ENCODE results near the gene NBAS.
"Not testable (repeated sequence)": the region's sequence is repeated elsewhere in the genome, so short reads cannot be mapped to it uniquely, and the experiment has no call there.

NBAS gene

DNA sequence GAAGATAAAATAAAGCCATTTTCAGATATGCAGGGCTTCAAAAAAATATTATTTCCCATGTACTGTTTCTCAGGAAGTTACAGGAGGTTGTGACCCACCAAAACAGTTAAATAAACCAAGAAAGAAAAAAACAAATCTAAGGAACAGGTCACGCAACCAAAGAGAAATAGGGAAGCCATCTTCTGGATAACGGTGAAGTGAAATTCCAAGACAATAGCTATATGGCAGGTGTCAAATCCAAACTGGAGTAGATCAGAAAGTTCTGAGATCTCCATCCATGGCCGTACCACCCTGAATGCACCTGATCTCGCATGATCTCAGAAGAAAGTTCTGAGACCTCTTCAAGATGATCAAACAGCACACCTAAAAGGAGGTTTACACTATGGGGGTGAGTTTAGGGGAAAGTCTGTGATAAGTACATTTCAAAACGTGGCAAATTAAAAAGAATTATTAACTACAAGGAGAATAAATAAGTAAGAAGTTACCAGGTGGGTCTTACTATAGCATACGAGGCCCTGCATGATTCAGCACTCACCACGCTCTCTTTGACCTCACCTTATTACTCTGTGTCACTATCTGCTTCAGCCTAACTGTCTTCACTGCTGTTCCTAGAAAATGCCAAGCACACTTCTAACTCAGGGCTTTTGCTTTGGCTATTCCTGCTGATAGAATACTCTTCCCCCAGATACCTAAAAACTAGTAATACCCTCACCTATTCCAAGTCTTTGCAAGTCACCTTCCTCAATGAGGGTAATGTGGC lies 29.9 kb downstream of the NBAS start:
- TF ChIP-seq, protein P1, sequence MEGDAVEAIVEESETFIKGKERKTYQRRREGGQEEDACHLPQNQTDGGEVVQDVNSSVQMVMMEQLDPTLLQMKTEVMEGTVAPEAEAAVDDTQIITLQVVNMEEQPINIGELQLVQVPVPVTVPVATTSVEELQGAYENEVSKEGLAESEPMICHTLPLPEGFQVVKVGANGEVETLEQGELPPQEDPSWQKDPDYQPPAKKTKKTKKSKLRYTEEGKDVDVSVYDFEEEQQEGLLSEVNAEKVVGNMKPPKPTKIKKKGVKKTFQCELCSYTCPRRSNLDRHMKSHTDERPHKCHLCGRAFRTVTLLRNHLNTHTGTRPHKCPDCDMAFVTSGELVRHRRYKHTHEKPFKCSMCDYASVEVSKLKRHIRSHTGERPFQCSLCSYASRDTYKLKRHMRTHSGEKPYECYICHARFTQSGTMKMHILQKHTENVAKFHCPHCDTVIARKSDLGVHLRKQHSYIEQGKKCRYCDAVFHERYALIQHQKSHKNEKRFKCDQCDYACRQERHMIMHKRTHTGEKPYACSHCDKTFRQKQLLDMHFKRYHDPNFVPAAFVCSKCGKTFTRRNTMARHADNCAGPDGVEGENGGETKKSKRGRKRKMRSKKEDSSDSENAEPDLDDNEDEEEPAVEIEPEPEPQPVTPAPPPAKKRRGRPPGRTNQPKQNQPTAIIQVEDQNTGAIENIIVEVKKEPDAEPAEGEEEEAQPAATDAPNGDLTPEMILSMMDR (IDR thresholded peaks at IDR 0.05; ENCODE audit: control insufficient read depth, extremely low read depth, insufficient read depth), result no peak
- DNase-seq (ENCODE audit: low read depth), result no peak
- H3K4me3 ChIP-seq (ENCODE audit: low read depth, low read length), result no peak overlapping the region

DNA sequence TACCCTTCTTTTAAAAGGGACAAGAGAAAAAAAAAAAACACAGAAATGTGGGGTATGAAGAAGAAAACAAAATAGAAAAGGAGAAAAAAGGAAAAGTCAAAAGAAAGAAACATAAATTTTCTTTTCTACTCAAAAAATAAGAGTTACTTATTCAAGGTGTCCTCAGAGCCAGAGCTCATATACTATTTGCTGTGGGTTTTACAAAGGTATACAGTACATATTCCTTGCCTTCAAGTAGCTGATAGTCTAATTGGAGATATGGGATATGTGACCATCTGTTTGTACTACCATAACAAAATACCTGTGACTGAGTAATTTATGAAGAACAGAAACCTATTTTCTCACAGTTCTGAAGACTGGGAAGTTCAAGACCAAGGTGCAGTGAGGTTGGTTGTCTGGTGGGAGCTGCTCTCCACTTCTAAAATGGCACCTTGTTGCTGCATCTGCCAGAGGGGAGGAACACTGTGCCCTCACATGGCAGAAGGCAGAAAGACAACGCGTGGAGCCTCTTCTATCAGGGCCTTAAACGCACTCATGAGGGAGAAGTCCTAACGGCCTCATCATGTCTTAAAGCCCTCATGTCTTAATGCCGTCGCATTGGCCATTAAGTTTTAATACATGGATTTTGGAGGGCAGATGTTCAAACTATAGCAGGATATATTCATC lies 33.9 kb downstream of the NBAS start:
- TF ChIP-seq, protein P1 (IDR thresholded peaks at IDR 0.05; ENCODE audit: control insufficient read depth, extremely low read depth, insufficient read depth), result no peak
- H3K4me3 ChIP-seq (ENCODE audit: low read depth, low read length), result no peak overlapping the region
- no peak for DNase-seq (ENCODE audit: low read depth)

DNA sequence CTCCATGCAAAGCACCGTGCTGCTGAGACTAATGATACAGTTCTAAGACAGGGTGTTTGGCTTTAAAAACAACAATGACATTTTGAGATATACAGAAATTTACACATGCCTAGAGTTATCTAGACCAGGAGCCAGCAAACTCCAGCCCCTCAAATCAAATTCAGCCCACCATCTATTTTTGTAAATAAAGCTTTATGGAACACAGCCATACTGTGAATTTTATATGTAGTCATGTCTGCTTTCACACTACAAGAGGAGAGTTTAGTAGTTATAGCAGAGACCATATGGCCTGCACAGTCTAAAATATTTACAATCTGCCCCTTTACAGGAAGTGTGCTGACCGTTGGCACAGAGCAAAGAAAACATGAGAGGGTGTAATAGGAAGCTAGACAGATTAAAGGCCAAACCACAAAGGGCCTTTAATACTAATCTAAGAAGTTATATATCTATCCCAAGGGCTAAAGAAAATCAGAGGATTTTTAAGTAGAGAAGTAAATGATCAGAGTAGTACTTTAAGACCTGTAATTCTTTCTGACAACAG lies 39.4 kb downstream of the NBAS start:
- DNase-seq (ENCODE audit: low read depth), result no peak
- TF ChIP-seq, protein P1 (IDR thresholded peaks at IDR 0.05; ENCODE audit: control insufficient read depth, extremely low read depth, insufficient read depth), result no peak
- H3K4me3 ChIP-seq (ENCODE audit: low read depth, low read length), result no peak overlapping the region

DNA sequence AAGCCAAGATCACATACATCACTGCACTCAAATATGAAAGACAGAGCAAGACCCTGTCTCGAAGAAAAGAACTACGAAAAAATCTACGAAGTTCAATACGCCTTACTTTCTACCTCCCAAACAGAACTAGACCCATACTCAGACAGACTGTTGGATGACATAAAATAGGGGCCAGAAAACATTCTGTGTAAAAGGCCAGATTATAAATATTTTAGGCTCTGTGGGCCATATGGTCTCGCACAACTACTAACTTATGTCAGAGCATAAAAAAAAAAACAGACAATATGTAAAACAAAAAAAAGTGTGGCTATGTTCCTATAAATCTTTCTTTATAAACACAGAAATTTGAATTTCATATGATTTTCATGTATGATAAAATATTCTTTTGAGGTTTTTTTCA lies 40.8 kb downstream of the NBAS start:
- TF ChIP-seq, protein P1 (IDR thresholded peaks at IDR 0.05; ENCODE audit: control insufficient read depth, extremely low read depth, insufficient read depth), result no peak

DNA sequence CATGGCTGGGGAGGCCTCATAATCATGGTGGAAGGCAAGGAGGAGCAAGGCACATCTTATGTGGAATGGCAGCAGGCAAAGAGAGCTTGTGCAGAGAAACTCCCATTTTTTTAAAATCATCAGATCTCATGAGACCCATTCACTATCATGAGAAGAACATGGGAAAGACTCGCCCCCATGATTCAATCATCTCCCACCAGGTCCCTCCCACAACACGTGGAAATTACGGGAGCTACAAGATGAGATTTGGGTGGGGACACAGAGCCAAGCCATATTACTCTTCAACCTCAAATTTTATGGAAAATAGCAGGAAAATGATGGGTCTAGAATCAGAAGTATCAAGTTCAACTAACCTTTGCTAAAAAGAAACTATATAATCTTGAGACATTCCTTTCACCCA lies 42.4 kb downstream of the NBAS start:
- H3K4me3 ChIP-seq (ENCODE audit: low read depth, low read length); DNase-seq (ENCODE audit: low read depth): not testable (repeated sequence)

More for the DNA sequence above, 40.8 kb downstream of the NBAS start:
- H3K4me3 ChIP-seq (ENCODE audit: low read depth, low read length), result no peak overlapping the region
- no peak for DNase-seq (ENCODE audit: low read depth)

DNA sequence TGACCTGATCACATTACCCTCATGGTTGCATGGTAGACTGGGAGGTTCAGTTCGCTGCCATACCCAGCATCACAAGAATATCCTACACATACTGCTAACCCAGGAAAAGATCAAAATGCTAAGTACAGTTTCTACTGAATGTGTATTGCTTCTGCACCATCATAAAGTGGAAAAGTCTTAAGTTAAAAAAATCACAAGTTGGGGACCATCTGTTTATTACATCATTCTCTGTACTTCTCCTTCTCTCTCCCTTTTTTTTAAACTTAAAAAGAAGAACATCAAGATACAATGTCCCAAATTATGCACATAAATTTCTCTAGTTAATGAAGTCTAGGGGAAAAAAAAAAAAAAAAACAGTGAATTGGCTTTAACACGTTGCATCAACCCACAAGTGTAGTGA lies 43.3 kb downstream of the NBAS start:
- no peak overlapping the region for H3K4me3 ChIP-seq (ENCODE audit: low read depth, low read length)
- TF ChIP-seq, protein P1 (IDR thresholded peaks at IDR 0.05; ENCODE audit: control insufficient read depth, extremely low read depth, insufficient read depth), result no peak
- DNase-seq (ENCODE audit: low read depth), result no peak

DNA sequence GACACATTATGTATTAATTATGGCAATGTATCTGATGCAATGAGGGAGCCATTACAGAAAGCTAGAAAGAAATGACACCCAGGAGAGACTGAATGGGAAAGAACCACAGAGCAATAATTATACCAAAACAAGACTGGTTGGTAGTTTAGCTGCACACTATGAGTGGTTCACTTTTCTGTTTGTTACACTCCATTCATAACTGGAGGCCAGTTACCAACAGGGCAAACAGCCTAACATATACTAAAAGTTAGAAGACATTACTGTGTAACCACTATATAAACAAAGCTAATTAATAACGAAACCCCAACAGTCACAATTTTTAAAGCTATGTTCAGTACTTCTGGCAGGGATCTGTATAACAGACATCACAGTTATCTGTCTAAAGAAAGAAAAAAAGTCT lies 49.4 kb downstream of the NBAS start:
- H3K4me3 ChIP-seq (ENCODE audit: low read depth, low read length), result no peak overlapping the region
- DNase-seq (ENCODE audit: low read depth), result no peak
- TF ChIP-seq, protein P1 (IDR thresholded peaks at IDR 0.05; ENCODE audit: control insufficient read depth, extremely low read depth, insufficient read depth), result no peak
